ENCODE measurements around the gene PSEN1.

The PSEN1 gene

DNA sequence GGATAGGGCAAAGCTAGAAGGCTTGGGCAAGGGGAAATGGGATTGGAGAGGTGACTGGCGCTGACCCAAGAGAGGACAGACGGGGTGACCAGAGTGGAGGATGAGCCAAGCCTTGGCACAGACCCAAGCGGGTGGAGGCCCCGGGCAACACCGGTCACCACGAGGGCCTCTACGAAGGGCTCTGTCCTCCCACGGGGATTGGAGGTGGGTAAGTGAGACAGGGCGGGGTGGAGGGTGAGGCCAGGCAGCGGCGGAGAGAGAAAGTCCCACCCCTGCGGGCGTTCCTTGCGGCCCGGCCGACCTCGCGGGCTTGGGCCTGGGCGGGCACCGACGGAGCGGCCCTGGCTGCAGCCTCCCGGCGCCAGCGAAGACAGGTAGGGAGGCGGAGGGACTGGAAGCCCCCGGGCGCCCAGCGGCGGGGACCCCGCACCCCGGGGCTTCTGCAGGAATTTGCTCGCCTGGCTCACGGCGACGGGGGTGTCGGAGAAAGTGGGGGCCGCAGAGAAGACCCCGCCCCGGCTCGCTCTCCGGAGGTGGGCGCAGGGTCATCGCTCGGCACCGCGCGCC lies 101.0 kb downstream of the PSEN1 start, which contains the start of gene PAPLN:
Gene PAPLN, plus strand, starts transcription at position 288 of the 567 bp plus-strand sequence. CDS start 2,273 bp downstream, outside the sequence.
- FAIRE-seq (peak; percentile 12), DNase-seq (ENCODE audit: extremely low spot score, insufficient read length, low read depth) (peak; percentile 36)

DNA sequence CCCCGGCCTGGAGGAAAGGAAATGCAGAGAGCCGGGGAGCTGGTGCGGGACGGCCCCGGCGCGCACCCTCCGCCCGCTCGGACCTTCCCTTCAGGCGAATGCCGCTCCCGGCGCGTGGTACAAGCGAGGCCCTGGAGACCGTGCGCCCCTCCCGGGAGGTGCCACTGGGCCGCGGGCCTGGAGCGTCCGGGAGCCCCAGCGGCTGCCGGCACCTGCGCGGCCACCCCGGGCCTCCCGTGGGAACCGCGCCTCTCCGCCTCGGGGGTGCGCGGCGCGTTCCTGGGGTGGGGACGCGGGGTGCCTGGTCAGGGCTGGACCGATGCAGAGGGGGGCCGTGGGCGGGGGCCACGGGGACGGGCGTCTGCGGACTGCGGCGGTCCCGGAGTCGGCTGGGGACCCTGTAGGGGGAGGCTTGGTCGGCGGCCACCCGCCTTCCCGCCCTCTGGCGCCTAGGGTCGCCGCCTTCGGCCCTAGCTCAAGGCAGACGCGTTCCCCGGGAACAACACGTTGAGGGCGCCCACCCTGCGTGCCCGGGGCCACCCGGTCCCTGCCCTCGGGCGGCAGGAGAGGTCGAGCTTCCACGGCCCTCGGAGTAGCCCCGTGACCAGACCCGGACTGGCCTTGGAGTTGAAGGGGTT lies 101.6 kb downstream of the PSEN1 start:
- FAIRE-seq (no peak), DNase-seq (ENCODE audit: extremely low spot score, insufficient read length, low read depth) (no peak)

DNA sequence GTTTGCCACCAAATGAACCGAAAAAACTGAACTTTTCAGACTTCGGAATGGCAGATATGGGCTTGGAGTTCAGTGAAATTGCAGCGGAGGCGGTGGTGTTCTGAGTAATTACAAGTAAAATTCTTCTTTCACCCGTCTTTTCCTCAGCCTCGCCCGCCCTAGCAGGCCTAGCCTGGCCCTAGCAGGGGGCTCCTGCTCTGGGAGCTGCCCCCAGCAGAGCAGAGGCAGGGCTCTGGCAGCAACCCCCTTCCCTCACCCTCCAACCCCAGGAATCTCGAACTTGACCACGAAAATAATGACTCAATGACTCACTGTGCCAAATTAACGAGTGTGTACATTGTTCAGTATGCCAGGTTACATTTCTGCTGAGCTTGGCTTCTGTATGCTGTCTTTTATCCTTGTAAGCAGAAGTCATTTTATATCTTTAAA lies 102.1 kb downstream of the PSEN1 start:
- no peak for DNase-seq (ENCODE audit: extremely low spot score, insufficient read length, low read depth)
- FAIRE-seq: no peak

GRCh38 chr14:73238941-73239340 lies 102.6 kb downstream of the PSEN1 start:
- FAIRE-seq (no peak), DNase-seq (ENCODE audit: extremely low spot score, insufficient read length, low read depth) (no peak)

DNA sequence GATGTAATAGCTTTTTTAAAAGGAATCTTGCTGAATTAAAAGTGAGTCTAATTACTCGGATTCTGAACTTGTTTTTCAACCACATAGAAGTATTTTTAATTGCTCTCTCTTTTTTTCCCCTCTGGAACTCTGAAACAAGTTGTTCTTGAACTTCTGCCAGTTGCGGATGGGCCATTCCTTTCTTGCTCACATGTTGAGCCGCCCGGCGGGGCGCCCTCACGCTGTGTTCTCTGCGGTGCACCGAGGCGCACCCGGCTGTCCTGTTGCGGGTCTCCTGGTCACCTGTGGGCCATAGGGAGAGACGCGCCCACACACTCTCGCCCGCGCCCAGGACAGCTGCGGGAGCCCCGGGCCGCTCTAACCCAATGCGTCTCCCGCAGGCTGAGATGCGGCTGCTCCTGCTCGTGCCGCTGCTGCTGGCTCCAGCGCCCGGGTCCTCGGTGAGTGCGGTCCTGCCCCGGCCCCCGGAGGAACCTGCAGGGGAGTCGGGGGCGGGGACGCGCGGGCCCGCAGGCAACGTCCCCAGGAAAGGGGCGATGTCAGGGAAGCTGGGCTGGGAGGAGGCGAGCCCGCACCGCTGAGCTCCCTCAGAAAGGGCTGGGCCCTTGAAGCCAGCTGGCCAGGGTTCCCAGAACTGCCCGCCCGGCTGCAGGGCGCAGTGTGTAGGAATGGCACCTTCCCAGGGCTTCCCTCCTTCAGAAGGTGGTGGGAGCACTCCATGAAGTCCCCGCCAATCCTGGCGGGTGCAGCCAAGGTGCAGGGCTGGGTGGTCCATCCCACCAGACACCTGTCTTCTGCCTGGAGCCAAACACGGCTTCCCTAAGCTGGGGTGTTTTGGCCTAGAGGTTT lies 103.3 kb downstream of the PSEN1 start:
- FAIRE-seq: no peak
- no peak for DNase-seq (ENCODE audit: extremely low spot score, insufficient read length, low read depth)

DNA sequence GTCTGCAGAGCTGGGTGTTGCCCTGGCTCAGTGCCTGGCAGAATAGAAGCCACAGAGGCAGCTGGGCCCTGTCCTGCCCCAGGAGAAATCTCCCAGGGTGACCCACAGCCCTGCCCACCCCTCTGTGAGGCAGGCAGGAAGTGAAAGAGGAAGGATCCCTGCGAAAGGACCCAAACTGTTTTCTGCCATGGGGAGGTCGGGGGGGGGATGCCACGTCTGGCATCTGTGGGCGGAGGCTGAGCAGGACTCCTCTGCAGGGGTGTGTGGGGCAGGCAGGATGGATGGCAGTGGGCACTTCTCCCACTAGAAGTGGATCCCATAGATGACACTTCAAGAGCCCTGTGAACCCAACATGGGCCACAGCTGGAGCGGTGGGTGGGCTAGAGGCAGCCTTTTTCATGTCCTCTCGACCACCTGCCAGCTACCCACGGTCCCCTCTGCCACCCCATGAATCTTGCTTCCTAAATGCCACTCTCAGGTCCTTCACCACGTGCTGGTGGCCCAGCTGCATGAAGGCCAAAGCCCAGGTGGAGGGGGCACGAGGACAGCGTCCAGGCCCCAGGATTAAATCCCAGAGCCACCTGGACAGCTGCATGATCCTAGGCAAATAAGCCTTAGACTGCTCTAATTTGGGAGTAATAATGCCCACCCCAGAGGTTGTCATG lies 104.6 kb downstream of the PSEN1 start:
- no peak for FAIRE-seq
- no peak for DNase-seq (ENCODE audit: extremely low spot score, insufficient read length, low read depth)

GRCh38 chr14:73241481-73242165 lies 105.3 kb downstream of the PSEN1 start:
- FAIRE-seq (no peak), DNase-seq (ENCODE audit: extremely low spot score, insufficient read length, low read depth) (no peak)

GRCh38 chr14:73242357-73242901 lies 106.1 kb downstream of the PSEN1 start:
- FAIRE-seq (peak; percentile 79), DNase-seq (ENCODE audit: extremely low spot score, insufficient read length, low read depth) (peak; percentile 26)

DNA sequence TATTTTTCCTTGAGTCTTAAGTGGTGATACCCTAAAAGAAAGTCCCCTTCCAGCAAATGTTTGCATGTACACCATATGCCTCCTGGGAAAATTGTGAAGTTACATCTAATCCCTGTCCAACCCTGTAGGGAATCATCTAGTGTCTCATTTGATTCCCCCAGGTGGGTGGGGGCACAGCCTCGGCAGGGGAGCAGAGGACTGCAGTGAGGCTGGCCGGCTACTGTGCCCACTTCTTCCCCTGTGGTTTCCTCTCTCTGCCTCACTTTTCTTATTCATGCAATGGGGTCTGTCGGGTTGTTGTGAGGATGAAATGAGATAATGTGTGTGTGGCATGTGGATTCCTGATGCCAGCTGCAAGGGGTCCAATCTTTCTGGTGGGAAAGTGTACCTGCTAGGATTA lies 107.0 kb downstream of the PSEN1 start:
- DNase-seq (ENCODE audit: extremely low spot score, insufficient read length, low read depth) (no peak), FAIRE-seq (no peak)

DNA sequence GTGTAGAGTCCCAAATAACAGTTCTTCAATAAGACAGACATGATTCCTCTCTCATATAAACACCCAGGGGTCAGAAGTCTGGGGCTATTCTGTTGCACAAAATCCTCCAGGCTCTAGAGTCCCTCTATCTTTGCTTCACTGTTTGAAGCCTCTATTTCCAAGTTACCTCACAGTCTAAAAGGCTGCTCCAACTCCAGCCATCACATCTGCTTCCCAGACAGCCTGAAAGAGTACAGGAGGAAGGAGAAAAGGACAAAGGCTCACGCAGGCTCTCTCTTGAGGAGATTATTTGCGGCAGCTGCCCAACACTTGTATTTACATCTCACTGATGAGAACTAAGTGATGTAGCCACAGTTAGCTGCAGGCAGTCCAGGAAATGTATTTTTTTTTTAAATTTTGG lies 107.4 kb downstream of the PSEN1 start:
- DNase-seq (ENCODE audit: extremely low spot score, insufficient read length, low read depth) (no peak), FAIRE-seq (no peak)

GRCh38 chr14:73244541-73245290 lies 108.4 kb downstream of the PSEN1 start:
- DNase-seq (ENCODE audit: extremely low spot score, insufficient read length, low read depth): no peak
- no peak for FAIRE-seq

DNA sequence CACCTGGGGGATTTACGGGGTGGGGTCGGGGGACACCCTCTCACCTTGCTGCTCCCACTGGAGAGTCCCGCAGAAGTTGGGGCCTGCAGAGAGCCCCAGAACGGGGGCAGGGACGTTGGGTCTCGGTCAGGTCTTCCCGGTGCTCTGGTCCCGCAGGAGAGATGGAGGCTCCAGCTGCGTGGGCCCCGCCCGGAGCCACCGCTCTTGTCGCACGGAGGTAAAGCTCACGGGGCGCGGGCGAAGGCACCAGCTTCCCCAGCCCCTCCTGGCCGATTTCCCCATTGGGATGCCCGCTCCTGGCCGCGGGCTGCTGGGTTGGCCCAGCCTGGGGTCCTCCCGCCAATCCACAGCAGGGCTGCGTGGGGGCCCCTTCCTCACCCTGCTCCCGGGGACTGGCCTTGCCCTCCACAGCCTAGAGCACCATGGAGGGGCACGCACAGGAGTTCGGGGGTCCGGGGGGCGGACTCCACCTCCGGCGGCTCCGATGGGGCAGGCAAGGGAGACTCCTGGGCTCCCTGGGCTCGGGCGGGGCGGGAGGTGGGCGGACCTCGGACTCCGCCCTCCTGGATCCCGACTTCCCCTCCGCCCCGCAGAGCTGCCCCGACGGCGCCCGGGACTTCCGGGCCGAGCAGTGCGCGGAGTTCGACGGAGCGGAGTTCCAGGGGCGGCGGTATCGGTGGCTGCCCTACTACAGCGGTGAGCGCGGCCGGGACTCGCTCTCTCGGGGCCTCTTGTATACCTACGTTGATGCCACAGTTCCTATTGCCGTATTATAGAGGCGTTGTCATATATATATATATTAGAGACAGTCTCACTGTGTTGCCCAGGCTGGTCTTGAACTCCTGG lies 109.4 kb downstream of the PSEN1 start:
- DNase-seq (ENCODE audit: extremely low spot score, insufficient read length, low read depth) (peak; percentile 57), FAIRE-seq (peak; percentile 77)

DNA sequence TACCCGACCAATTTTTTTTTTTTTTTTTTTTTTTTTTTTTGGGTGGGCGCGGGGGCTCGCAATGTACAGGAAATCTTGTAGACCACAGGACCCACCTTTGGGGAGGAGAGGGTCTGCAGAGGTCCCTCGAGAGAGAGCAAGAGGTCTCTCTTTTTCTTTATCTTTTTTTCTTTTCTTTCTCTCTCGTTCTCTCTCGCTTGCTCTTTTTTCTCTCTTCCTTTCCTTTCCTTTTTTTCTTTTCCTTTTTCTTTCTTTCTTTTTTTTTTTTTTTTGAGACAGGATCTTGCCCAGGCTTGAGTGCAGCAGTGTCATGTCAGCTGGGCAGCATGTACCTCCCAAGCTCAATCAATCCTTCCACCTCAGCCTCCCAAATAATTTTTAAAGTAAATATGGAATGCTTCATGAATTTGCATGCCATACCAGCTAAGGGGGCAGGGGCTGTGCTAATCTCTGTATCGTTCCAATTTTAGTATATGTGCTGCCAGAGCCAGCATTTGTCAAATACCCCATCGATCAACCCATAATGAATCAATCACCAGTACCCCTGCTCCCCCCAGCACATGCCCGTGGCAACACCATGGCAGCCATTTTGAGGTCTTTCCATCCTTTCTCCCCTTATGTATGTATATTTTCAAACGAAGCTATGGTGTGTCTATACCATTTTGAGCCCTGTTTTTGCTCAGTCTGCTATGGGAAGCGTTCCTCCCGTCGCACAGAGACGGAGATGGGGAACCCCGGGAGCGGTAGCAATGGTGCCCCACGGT lies 110.3 kb downstream of the PSEN1 start:
- DNase-seq (ENCODE audit: extremely low spot score, insufficient read length, low read depth) (no peak), FAIRE-seq (peak; percentile 18)

DNA sequence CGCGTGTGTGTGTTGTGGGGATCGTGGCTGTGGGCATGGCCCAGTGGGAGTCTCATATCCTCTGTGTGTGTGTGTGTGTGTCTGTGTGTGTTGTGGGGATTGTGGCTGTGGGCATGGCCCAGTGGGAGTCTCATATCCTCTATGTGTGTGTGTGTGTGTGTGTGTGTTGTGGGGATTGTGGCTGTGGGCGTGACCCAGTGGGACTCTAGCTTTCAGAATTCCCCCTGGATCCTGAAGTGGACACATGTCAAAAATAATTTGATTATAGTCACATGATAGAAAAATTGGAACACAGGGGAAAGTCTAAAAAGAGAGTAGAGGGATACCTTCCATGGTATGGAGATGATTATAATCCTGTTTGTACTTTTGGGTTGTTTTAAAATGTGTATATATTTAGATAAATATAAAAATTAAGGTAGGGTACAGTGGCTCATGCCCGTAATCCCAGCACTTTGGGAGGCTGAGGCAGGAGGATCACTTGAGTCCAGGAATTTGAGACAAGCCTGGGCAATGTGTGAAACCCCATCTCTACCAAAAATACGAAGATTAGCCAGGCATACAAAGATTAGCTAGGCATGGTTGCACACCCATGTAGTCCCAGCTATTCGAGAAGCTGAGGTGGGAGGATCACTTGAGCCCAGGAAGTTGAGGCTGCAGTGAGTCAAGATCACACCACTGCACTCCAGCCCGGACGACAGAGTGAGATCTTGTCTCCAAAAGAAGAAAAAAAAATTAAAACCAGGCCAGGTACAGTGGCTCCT lies 112.0 kb downstream of the PSEN1 start:
- DNase-seq (ENCODE audit: extremely low spot score, insufficient read length, low read depth) (no peak), FAIRE-seq (peak; percentile 99)

DNA sequence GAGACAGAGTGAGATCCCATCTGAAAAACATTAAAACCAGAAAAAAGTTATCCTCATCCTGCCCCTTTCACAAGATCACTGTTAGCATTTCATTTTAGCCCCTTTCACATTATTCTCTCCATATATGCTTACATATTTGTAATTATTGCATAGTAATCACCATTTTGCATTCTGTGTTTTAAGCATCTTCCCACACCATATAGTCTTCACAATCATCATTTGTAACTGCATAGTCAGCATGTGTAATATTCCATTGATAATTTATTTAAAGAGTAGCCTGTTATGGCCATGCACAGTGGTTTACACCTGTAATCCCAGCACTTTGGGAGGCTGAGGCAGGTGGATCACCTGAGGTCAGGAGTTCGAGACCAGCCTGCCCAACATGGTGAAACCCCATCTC lies 112.8 kb downstream of the PSEN1 start:
- DNase-seq (ENCODE audit: extremely low spot score, insufficient read length, low read depth) (no peak), FAIRE-seq (no peak)

DNA sequence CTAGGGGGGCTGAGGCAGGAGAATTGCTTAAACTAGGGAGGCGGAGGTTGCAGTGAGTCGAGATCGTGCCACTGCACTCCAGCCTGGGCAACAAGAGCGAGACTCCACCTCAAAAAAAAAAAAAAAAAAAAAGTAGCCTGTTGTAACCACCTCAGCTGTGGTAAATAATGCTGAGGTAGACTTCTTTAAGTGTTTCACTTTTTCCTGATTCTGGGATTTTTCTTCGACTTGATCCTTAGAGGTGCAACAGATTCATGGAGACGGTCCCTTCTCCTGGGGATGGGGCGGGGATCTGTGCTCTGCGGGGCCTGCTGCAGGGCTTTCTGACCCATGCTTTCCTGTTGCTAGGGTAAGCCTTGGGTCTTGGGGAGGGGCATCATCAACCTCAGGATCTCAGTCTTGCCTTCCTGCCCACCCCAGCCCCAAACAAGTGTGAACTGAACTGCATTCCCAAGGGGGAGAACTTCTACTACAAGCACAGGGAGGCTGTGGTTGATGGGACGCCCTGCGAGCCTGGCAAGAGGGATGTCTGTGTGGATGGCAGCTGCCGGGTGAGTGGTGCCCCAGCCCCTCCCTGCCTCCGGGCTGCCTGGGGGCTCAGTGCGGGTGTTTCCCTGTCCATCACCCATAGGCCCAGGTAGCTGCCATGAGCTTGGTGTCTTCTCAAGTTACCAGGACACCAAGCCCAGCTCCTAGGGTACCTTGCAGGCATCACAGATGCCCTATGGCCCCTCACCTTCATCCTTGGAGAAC lies 113.4 kb downstream of the PSEN1 start:
- no peak for FAIRE-seq
- no peak for DNase-seq (ENCODE audit: extremely low spot score, insufficient read length, low read depth)
